Hematopoietic multipotent progenitor cell treated with erythropoietin and hydrocortisone succinate and interleukin-3 and kit ligand, for 17 days (in vitro differentiated cells): ENCODE measurements around the gene DYNC2I2.
A peak's percentile ranks its signal among the peaks of the same experiment; 100 is the strongest.
"Not testable (repeated sequence)": the region's sequence is repeated elsewhere in the genome, so short reads cannot be mapped to it uniquely, and the experiment has no call there.

ENCODE experiments used
- DNase-seq: peaks from one replicate; pipeline ENCODE4 v3.0.0-alpha.2; 2015; ENCODE audit warnings: low spot score

The DYNC2I2 gene

DNA sequence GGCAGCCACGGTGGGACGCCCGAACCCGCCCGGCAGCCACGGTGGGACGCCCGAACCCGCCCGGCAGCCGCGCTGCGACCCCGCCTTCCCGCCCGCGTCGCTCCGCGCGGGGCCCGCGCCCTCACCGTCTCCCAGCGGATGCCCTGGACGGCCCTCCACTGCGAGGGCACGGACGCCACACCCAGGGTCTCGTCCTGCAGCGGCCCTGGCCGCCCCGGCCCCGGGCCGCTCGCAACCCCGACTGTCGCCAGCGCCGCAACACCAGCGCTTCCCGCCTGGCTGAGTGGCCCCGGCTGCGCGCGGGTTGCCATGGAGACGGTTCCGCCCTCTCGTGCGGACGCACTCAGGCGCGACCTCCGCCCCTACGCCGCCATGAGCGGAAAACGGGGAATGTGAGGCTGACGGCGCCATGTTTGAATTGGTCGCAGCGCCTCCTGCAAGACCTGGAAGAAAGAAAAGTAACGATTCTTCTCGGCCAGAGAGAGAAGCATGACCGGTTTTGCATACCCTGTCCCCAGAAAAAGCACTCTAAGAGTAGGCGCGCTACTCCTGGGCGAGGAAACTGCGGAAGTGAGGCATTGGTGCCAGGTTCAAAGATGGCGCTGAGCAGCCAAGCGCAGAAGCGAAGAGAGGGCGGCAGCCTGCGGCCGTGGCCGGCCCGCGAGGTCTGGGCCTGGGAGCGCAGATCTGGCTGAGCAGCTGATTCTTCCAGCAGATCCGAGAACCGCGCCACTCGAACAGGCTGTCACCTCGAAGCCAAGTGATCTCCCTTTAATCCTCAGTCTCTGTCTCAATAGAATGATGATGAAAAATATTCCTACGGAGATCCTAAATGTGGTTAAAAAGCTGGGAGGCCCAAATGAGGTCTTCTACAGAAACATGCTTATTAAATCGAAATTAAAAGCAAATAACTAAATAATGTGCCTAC is at the start of gene DYNC2I2:
TSS of gene DYNC2I2 (minus strand) at position 432 of the 928 bp plus-strand sequence. CDS start at position 311, 121 bp downstream.
- peak; percentile 97 for DNase-seq

DNA sequence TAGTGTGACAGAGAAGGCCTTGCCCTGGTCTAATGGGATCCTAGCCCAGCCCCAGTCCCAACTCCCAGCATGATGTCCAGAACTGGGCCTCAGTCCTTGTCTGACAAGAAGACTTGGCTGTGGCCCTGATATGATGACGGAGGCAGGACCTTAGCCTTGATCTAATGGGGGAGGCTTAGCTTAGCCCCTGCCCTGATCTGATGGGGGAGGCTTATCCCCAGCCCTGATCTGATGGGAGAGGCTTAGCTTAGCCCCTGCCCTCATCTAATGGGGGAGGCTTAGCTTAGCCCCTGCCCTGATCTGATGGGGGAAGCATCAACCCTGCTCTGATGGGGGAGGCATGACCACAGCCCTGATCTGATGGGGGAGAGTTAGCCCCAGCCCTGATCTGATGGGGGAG is 49.4 kb upstream of the DYNC2I2 start:
- no peak for DNase-seq

DNA sequence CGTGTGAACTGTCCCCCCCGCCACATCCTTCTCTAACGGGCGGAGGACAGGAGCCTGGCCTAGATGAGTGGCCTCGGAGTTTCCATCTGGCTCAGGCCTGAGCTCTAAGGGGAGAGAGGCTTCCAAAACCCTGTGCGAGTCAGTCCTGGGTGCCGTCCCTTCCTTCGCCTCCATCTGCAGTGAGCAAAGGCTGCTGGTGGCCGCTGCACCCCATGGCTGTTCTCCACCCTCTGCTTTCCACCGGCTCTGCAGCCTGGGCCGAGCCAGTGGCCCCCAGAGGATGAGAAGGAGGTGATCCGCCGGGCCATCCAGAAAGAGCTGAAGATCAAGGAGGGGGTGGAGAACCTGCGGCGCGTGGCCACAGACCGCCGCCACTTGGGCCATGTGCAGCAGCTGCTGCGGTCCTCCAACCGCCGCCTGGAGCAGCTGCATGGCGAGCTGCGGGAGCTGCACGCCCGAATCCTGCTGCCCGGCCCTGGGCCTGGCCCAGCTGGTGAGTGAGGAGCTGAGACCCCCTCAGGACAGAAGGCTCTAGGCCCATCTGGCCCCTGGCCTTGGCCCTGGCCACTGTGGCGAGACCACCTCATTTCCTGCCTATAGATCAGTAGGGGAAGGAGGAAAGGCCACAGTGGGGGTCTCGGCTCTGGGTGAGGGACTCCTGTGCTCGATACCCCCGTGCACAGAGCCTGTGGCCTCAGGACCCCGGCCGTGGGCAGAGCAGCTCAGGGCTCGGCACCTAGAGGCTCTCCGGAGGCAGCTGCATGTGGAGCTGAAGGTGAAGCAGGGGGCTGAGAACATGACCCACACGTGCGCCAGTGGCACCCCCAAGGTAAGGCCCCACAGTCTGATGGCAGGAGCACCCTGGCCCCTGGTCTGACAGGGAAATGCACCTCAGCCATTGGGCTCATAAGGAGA is 48.7 kb upstream of the DYNC2I2 start:
- DNase-seq: no peak

DNA sequence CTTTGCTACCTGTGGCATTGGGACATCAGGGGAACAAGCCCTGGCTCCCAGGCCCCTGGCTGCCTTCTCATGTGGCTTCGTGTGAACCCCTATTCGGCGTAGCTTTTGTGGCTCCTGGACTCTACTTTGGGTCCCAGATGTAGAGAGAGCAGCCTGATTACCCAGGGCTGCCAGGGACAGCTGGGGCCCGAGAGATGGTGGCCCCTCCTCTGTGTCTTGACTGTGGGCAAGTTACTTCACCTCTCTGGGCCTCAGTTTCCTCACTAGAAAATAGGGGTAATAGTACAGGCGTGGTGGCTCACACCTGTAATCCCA is 47.7 kb upstream of the DYNC2I2 start:
- DNase-seq: no peak

DNA sequence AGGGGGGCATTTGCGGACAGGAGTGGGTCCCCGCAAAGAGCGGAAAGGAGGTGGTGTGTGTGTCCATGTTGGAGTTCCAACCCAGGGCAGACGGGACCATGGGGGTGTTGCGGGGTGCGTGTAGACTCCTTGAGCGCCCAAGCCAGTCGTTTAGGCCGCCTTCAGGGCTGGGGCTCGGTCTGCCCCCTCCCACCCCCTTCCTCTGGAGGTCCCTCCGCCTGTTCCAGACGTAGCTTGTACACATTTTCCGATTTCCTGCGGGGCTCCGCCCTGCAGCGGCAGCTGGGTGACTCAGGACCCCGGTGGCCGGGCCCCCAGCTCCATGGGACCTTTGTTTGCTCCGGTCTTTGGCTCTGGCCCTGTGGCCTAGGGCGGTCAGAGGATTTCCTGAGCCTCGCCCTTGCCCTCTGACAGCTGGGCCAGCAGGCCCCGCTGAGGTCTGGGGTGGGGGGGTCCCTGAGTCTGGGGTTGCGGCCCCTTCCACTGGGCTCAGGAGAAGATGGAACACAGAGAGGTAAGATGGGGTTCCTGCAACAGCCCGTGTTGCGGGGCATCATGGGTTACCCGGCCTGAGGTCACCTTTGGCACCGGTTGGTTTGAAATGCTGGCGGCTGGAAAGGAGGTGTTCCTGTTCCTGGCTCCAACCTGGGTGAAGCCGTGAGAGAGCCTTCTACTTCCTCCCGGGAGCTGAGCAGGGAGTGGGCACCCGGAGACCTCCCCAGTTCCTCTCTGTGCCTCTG is 47.1 kb upstream of the DYNC2I2 start:
- no peak for DNase-seq

DNA sequence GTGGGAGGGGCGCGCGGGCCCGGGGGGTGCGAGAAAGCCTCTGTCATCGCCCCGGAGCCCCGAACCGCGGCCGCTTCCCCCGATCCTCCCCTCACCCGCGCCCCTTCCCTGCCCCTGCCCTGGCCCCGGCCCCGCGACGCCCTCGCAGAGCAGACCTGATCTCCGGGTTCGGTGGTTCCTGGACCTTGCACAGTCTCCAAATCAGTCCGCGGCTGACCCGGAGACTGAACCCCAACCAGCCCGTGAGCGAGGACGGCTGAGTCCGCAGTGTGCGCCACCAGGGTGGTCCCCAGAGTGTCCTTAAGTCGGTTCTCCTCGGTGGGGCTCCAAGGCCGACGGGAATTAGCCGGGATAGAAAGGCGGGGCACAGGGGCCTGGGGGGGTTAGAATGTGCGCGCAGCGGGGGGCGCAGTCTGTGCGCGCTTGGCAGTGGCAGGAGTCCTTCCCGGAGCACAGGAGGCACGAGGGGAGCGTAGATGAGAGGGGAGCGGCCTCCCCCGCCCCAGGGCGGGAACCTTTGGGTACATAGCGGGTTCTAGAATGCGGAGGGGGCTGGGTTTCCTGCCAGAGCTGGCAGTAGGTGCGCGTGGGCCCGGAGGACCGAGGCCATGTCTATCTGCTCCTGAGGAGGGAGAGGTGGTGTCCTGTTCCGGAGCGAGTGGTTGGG is 46.4 kb upstream of the DYNC2I2 start:
- no peak for DNase-seq

DNA sequence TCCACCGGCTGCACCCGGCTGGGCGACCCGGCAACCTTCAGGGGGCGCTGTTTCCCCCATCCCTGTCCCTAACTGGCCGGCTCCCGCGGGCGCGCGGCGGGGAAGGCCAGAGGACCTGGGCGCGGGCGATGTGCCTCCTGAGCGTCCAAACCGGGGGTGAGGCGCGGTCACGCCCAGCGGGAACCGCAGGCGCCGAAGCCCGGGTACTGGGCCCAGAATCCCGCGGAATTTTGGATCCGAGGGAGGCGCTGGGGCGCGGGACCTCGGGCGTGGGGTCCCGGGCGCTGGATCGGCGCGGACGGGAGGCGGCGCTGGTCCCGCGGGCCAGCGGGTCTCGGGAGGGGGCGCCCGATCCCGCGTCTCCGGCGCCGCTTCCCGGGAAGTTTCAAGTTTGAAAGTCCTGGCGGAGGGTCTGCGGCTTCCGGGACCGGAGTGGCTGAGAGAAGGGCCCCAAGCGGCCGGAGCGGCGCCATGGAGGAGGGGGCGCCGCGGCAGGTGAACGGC is 45.9 kb upstream of the DYNC2I2 start, which contains the start of gene PKN3:
TSS of gene PKN3 (plus strand) at position 59 of the 504 bp plus-strand sequence. CDS start at position 472, 413 bp downstream.
- DNase-seq: peak; percentile 80

DNA sequence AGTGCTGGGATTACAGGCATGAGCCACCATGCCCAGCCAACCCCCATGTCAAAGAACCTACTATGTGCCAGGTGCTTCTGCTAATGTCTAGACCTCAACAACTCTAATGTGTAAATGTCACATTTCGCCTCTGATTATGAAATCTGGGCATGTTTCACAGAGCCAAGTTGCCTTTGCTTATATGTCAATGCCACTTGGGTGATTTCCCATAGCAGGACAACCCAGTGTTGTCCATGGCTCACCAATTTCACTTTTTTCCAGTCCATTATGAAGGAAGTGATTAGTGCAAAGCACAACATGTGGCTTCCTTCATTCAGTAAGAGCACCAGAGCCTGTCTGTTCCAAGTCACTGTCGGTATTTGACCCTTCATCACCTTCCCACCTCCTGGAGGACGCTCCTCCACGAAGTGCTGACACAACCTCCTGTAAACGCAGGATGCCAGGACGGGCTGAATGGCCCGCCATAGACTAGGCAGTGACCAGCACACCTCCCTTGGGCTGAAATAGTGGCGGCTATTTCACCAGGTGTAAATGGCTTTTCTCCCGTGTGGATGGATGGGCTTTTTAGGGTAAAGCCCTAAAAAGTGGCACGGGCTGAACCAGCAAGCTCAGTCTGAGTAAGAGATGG is 44.7 kb upstream of the DYNC2I2 start:
- no peak for DNase-seq

DNA sequence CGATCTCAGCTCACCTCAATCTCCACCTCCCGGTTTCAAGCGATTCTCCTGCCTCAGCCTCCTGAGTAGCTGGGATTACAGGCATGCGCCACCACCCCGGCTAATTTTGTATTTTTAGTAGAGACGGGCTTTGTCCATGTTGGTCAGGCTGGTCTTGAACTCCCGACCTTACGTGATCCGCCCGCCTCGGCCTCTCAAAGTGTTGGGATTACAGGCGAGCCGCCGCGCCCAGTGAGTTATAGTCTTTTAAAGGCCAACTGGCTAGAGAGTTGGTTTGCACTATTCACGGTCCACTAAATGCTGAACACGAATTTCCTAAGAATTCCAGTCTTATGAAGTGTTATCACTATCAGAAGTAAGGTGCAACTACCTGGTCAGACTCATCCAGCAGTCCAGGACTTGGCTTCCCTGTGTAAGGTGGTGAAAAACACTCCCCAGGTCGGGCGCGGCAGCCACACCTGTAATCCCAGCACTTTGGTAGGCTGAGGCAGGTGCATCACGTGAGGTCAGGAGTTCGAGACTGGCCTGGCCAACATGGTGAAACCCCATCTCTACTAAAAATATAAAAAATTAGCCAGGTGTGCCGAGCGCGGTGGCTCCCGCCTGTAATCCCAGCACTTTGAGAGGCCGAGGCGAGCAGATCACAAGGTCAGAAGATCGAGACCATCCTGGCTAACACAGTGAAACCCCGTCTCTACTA is 42.6 kb upstream of the DYNC2I2 start:
- DNase-seq: not testable (repeated sequence)

DNA sequence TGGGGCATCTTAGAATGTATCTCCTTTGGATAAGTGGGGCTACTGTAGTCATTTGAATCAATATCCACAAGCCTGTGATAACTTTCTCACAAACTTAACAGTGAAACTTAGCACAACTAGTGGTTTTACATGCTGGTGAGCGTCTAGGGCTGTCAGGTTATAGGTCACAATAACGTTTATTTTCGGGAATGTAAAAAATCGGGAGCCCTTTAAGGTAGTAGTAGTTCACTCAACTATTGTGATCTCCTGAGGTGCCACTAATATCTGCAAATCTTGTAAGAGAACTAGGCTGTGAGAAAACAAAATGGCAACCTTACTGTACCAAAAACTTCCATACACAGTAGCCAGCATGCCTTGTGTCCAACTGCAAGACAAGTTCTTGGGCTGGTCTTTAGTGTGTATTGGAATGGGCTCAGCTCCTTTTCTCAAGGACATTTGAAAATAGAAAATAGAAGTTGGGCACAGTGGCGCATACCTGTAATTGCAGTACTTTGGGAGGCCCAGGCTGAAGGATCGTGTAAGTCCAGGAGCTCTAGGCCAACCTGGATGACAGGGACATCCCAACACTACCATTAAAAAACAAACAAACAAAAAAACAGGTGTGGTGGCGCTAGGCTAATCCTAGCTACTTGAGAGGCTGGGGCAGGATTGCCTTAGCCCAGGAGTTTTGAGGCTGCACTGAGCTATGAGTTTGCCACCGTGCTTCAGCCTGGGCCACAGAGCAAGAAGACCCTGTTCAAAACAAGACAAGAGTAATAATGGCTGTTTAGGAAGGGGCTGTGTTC is 40.5 kb upstream of the DYNC2I2 start:
- DNase-seq: no peak

DNA sequence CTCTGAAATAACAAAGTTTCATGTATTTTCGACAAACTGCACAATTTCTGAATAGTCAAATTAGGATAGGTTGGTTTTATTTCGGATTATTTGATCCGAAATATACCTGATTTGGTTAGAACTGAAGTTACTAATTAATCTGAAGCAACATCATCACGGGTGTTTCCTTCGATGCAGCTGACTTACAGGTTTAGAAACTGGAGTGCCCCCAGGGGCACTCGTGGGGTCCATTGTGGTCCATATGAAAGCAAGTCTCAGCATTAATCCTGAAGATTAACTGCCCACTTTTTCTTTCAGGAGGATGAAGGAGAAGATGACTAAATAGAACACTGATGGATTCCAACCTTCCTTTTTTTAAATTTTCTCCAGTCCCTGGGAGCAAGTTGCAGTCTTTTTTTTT is 37.7 kb upstream of the DYNC2I2 start:
- no peak for DNase-seq

DNA sequence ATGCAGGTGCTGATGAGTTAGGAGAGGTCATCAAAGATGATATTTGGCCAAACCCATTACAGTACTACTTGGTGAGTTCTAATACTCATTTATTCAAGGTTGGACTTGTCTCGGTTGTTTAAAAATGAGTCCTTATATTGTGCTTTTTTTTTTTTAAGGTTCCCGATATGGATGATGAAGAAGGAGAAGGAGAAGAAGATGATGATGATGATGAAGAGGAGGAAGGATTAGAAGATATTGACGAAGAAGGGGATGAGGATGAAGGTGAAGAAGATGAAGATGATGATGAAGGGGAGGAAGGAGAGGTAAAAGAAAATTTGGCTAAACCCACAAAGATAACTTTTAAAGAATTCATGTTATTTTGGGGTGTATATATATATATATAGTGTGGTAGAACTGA is 37.1 kb upstream of the DYNC2I2 start:
- not testable (repeated sequence) for DNase-seq

DNA sequence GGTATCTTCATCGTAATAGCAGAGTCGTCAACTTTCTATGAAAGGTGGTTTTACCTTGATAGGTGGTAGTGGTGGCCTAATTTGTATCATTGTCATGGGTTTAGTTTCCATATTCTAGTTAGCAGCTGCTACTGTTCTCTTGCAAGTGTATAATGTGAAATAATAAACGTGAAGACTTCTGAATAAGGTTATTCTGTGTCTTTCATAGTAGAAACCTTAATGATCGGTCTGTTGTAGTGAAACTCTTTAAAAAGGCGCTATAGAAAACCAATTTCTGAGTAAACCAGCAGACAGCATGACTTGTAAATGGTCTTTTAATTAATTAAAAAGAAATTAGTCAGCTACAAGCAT is 34.0 kb upstream of the DYNC2I2 start:
- peak; percentile 17 for DNase-seq

DNA sequence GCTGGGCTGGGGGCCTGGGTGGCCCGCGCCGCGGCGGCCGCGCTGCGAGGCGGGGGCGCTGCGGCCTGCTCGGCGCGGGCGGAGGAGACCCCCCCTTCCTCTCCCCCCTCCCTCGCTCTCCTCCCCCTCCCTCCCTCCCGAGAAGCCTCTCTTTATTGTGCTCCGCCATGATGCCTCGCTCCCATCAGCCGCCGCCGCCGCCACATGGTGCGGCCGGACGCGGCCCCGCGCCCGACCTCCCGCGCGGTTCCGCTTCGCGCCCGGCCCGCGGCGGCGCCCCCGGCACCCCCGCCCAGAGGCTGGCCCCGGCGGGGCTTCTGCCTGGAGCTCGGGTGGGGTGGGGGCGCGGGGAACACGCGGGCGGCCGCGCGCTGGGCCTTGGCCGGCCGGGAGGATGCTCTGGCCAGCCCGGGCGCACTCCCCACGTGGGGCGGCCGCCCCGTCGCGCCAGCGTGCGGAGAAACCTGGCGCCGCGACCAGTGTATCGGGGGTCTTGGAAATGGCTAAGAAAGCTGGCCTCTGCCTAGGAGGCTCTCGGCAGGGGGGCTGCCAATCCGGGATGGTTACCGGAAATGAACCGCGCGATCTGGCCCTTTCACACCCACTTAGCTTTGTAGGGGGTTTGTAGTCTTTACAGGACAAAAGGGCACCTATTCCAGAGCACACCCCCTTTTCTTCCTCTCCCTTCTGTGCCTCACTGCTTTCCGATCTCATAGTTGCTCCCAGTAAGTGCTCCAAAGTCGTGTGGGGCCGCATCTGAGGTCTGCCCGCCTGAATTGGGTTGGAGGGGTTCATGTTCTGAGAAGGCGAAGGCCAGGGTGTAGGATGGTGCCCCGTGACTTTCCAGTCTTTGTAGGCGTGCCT is 33.4 kb upstream of the DYNC2I2 start:
- peak; percentile 24 for DNase-seq

DNA sequence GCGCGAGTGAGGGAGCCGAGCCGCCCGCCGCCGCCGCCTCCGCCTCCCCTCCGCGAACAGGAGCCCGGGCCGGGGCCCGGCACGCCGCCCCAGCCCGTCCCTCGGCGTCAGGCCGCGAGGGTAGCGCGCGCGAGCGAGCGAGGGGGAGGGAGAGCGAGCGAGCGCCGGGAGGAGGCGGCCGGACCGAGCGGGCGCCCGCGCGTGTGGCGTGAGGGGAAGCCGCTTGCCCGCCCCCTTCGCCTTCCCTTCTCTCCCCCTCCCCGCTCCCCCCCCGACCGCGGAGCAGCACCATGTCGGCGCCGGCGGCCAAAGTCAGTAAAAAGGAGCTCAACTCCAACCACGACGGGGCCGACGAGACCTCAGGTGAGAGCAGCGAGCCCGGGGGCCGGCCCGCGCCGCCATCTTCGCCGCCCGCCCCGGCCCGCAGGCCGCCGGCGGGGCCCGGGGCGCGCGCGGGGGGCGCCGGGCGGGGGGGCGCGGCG is 32.7 kb upstream of the DYNC2I2 start:
- no peak for DNase-seq

DNA sequence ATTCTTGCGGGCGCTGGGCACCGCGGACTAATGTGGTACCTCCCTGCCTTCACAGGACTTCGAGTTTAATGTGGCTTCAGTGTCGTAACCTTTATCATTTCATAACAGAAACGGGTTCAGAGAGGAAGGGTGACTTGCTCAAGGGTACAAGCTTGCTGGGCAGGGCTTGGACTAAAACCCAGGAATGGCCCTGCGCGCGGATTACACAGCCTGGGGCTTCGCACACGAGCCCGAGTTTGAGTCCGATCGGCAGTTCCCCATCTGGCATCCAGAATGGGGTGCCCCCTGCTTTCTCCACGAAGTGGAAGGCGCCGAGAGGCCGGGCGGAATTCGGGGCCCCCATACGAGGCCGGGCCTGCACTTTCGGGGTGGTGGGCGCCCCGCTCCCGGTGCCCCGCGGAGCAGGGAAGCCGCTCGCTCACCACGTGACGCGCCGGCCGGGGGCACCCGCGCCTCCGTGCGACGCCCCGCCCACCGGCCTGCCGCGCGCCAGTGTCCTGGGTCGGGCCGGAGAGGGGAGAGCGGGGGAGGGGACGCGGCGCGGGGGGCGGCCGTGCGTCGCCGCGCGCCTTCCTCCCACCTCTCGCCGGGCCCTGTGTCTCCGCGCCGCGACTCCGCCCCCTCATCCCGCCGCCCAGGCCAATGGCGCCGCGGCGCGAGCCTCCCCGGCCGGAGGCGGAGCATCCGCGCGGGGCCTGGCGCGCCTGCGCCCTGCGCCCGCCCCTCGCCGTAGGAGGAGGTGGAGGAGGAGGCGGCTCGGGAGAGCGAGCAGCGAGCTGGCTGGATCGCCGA is 32.0 kb upstream of the DYNC2I2 start, which contains the start of gene SET:
TSS of gene SET (plus strand) at position 722 of the 792 bp plus-strand sequence. CDS start 361 bp downstream, outside the sequence.
- DNase-seq: peak; percentile 93

DNA sequence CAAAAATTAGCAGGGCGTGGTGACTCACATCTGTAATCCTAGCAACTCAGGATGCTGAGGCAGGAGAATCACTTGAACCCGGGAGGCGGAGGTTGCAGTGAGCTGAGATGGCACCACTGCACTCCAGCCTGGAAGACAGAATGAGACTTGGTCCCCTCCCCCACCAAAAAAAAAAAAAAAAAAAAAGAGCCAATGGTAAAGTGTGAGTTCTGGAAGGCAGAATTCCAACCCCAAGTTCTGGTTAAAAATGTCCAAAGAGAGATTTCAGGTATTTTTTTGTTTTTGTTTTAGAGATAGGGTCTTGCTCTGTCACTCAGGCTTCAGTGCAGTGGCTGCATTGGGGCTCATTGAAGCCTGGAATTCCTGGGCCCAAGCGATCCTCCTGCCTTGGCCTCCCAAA is 30.8 kb upstream of the DYNC2I2 start:
- DNase-seq: no peak
